Thyroid gland (tissue), 4 donors: ENCODE results near the gene FOXC1. TPM values are rescaled to one million over a fixed set of nuclear protein-coding genes. Genes with fewer than 3 reads are reported as not detected.

Experiments used
- DNase-seq, 2 donors: peaks; one replicate each; pipeline ENCODE4 v3.0.0-alpha.2; 2019
- H3K27ac ChIP-seq, 3 donors: fragments of 200-600 bp; sonication (generic); 1 replicate in 2 of 3; 2 replicates in 1 of 3; pipeline ENCODE4 v1.5.1; 2016 to 2019; ENCODE audit warnings: mild to moderate bottlenecking in 1 of 3, moderate library complexity in 1 of 3
- H3K27me3 ChIP-seq: fragments of 200-600 bp; sonication (generic); one replicate; pipeline ENCODE4 v1.5.1; 2019
- H3K36me3 ChIP-seq, 2 donors: fragments of 200-600 bp; sonication (generic); one replicate each; pipeline ENCODE4 v1.5.1; 2016 to 2019
- H3K4me1 ChIP-seq, 2 donors: fragments of 200-600 bp; sonication (generic); one replicate each; pipeline ENCODE4 v1.5.1; 2017 to 2019
- H3K4me3 ChIP-seq, 3 donors: fragments of 200-600 bp; sonication (generic); replicated peaks in 1 of 3; 1 replicate in 2 of 3; 2 replicates in 1 of 3; pipeline ENCODE4 v1.5.1; 2016; ENCODE audit warnings: mild to moderate bottlenecking in 1 of 3
- H3K9me3 ChIP-seq: fragments of 200-600 bp; sonication (generic); one replicate; pipeline ENCODE4 v1.5.1; 2017
- POLR2A ChIP-seq, 2 donors: fragments of 450-650 bp; IDR thresholded peaks; one replicate each; pipeline ENCODE4 v1.6.1; 2017; ENCODE audit warnings: antibody characterized with exemption in 2 of 2, mild to moderate bottlenecking in 2 of 2, moderate library complexity in 1 of 2
- WGBS, 2 donors: methylation state at CpG; one replicate each; pipeline ENCODE4 v1.1.5; 2017; 5-methylcytosine and 5-hydroxymethylcytosine counted together
- intact Hi-C: fragments of 100-400 bp; cut with DNase I; formaldehyde crosslinking; loops from one replicate; pipeline ENCODE4 v1.15.1; 2023
- total RNA-seq, 4 donors: library from RNA; depleted of rRNA; stranded (reverse); fragments of >200 nt; gene quantifications; one replicate each; pipeline ENCODE4 v1.2.3, GENCODE V29; 2016
- TF ChIP-seq, protein P1 (sequence below), 6 experiments: fragments of 200-600 bp in 3 of 6; fragments of 450-650 bp in 3 of 6; sonication (generic) in 3 of 6; IDR thresholded peaks; one replicate each; pipeline ENCODE4 v1.5.1; 2016 to 2019; ENCODE audit warnings: antibody characterized with exemption in 6 of 6, mild to moderate bottlenecking in 2 of 6, inconsistent platforms in 1 of 6, moderate library complexity in 1 of 6

FOXC1 gene
- total RNA-seq, 4 donors from 2014 or later: 3.8 to 8.1 (median 5.5) TPM

DNA sequence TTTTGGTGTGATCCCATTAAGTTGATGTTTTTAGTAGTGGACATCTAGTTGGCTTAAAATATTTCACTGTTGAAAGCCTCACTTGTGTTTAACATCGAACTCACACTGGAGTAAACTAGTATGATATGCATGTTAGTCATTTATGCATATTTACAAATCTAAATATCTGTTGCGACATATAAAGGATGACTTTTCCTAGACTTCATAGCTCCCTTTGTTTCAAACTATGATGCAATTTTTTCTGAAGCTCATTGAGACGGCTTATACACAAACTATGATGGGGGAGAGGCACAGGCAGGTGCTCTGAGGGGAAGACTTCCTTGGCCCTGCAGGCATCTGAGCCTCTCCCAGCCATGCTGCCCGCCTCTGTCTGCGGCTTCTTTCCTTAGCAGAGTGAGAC, 11.8 kb upstream of the FOXC1 start:
- H3K27me3 ChIP-seq: peaks cover 5% of the 10 kb centered on the region
- no peaks in the 10 kb centered on the region for H3K9me3 ChIP-seq
- H3K27ac ChIP-seq: no peak overlapping the region
- 90 to 97% methylated on average over 5 of the region's 5 CpGs for WGBS, 2 donors
- H3K36me3 ChIP-seq: no peaks in the 10 kb centered on the region
- TF ChIP-seq, protein P1, sequence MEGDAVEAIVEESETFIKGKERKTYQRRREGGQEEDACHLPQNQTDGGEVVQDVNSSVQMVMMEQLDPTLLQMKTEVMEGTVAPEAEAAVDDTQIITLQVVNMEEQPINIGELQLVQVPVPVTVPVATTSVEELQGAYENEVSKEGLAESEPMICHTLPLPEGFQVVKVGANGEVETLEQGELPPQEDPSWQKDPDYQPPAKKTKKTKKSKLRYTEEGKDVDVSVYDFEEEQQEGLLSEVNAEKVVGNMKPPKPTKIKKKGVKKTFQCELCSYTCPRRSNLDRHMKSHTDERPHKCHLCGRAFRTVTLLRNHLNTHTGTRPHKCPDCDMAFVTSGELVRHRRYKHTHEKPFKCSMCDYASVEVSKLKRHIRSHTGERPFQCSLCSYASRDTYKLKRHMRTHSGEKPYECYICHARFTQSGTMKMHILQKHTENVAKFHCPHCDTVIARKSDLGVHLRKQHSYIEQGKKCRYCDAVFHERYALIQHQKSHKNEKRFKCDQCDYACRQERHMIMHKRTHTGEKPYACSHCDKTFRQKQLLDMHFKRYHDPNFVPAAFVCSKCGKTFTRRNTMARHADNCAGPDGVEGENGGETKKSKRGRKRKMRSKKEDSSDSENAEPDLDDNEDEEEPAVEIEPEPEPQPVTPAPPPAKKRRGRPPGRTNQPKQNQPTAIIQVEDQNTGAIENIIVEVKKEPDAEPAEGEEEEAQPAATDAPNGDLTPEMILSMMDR (IDR thresholded peaks at IDR 0.05): no peak
- TF ChIP-seq POLR2A (IDR thresholded peaks at IDR 0.05): no peak
- intact Hi-C loops: loop anchor here (2.0 to 10.0 kb wide), 4 partner anchors 507 to 1034 kb away; no protein-coding TSS in a partner anchor
- no peak overlapping the region for H3K4me3 ChIP-seq
- H3K4me1 ChIP-seq: peaks cover 0 to 7% of the 10 kb centered on the region in 2 donors
- DNase-seq: no peak

DNA sequence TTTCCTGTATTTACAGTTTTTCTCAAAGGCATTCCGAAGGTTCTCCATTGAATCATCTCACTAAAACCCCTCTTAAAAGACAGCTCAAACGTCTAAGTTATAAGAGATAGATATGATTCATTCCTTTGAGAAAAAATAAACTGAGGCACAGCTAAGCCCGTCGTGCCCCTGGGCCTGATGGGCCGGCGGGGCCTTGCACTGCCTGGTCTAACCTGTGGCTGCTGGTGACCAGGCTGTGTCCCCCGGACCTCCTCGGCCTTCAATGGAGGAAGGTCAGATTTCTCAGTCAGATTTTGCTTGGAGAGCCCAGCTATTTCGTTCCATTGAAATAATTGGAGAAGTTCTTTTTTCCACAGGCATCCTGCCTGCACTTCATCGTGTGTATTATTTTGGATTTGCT, 11.3 kb upstream of the FOXC1 start:
- no peaks in the 10 kb centered on the region for H3K36me3 ChIP-seq
- no peak for TF ChIP-seq POLR2A (IDR thresholded peaks at IDR 0.05)
- TF ChIP-seq, protein P1 (IDR thresholded peaks at IDR 0.05): no peak
- peaks cover 5% of the 10 kb centered on the region for H3K27me3 ChIP-seq
- H3K27ac ChIP-seq: no peak overlapping the region
- H3K4me1 ChIP-seq: peaks cover 0 to 7% of the 10 kb centered on the region in 2 donors
- DNase-seq: no peak
- H3K9me3 ChIP-seq: no peaks in the 10 kb centered on the region
- 86 to 88% methylated on average over 10 of the region's 10 CpGs for WGBS, 2 donors
- no peak overlapping the region for H3K4me3 ChIP-seq
- intact Hi-C loops: loop anchor here (5.0 to 10.0 kb wide), 3 partner anchors 754 to 1034 kb away; no protein-coding TSS in a partner anchor

DNA sequence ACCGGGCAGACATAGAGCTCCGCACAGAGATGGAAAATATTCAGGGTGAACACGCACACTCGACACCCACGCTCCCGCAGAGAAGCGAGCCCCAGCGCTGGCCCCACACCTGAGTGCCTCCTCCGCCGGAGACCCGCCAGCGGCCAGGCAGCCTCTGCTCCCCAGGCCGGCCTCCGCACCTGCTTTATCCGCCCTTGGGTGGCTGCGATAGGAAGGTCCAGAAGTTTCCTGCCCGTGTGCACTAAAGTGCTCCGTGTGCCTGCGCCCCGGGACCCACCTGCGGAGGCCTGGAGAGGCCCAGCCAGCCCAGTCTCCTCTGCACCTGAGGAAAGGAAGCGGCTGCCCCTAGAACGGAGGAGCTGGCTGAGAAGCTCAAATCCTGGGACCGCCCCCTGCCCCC, 10.8 kb upstream of the FOXC1 start:
- Histone ChIP-seq H3K27me3 (peaks cover 9% of the 10 kb centered on the region), H3K27ac (no peak overlapping the region), H3K9me3 (no peaks in the 10 kb centered on the region), H3K36me3 (no peaks in the 10 kb centered on the region), H3K4me1 (peaks cover 0 to 7% of the 10 kb centered on the region in 2 donors), H3K4me3 (no peak overlapping the region)
- DNase-seq: no peak
- TF ChIP-seq, protein P1 (IDR thresholded peaks at IDR 0.05): no peak
- no peak for TF ChIP-seq POLR2A (IDR thresholded peaks at IDR 0.05)
- 83 to 95% methylated on average over 20 to 22 of the region's 24 CpGs for WGBS, 2 donors
- intact Hi-C loops: loop anchor here (5.0 to 10.0 kb wide), 3 partner anchors 753 to 1033 kb away; no protein-coding TSS in a partner anchor

DNA sequence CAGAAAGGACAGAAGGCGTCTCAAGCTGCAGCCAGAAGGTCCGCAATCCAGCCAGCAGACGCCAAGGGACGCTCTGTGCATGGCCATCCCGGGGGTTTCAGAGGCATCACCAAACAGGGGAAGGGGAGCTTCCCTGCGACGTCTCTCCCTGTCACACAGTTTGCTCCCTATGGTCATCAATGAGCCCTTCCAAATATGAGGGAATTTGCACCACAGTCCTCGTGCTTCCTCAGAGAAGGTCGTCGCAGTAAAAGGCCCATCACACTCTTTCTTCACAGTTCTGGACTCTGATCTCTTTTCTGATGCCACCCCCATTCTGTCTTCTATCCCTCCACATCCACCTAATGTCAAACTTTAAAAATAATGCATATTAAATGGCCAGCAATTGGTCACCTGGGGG, 10.2 kb upstream of the FOXC1 start:
- intact Hi-C loops: loop anchor here (5.0 to 10.0 kb wide), 3 partner anchors 753 to 1033 kb away; no protein-coding TSS in a partner anchor
- WGBS, 2 donors: 92 to 93% methylated on average over 10 of the region's 10 CpGs

More for the DNA sequence above, 10.2 kb upstream of the FOXC1 start:
- Histone ChIP-seq H3K27ac (no peak overlapping the region), H3K36me3 (no peaks in the 10 kb centered on the region), H3K27me3 (peaks cover 12% of the 10 kb centered on the region), H3K4me1 (peaks cover 4 to 13% of the 10 kb centered on the region in 2 donors), H3K4me3 (no peak overlapping the region), H3K9me3 (no peaks in the 10 kb centered on the region)
- no peak for DNase-seq
- no peak for TF ChIP-seq POLR2A (IDR thresholded peaks at IDR 0.05)
- TF ChIP-seq, protein P1 (IDR thresholded peaks at IDR 0.05): no peak
